OCI-LY3 (cell line): Measurements from ENCODE around the gene ATF4.

Experiments used
- CTCF ChIP-seq: fragments of 200-600, 300-600 bp; sonication (generic); IDR thresholded peaks from 2 replicates; pipeline ENCODE4 v1.5.1; 2014; ENCODE audit warnings: antibody characterized with exemption, low read length, low read depth
- EZH2phosphoT487 ChIP-seq: fragments of 200-600 bp; shearing (Covaris generic); IDR thresholded peaks from 2 replicates; pipeline ENCODE4 v1.6.1; 2018; ENCODE audit warnings: antibody characterized with exemption, mixed run types, low read depth

GRCh38 chr22:39490135-39490798 is 30.1 kb upstream of the ATF4 start:
- no peak for TF ChIP-seq CTCF
- TF ChIP-seq EZH2phosphoT487 = no peak
